Spleen (tissue), 7 donors: ENCODE measurements around the gene ATP23.

Experiments used
- CTCF ChIP-seq, 11 experiments: fragments of 200-600 bp in 7 of 11; fragments of 450-650 bp in 4 of 11; sonication (generic) in 4 of 11; IDR thresholded peaks in 8 of 11; conservative IDR thresholded peaks in 3 of 11; 1 replicate in 7 of 11; 2 replicates in 4 of 11; pipeline versions ENCODE4 v1.4.0 to v1.8.0; 2016 to 2021; ENCODE audit warnings: antibody characterized with exemption in 11 of 11, inconsistent platforms in 4 of 11, mild to moderate bottlenecking in 1 of 11
- POLR2AphosphoS5 ChIP-seq, 3 donors: sonication (generic); formaldehyde crosslinking; IDR thresholded peaks; one replicate each; pipeline ENCODE4 v1.5.1; 2017; ENCODE audit warnings: antibody characterized with exemption in 3 of 3
- donor health status: DM: no; HTN: no; CAD: no; lungs with moderate emphysema.
- donor health status: DM: no; HTN: no; CAD: no.
- donor health status: DM: no; HTN: no; CAD: no.

DNA sequence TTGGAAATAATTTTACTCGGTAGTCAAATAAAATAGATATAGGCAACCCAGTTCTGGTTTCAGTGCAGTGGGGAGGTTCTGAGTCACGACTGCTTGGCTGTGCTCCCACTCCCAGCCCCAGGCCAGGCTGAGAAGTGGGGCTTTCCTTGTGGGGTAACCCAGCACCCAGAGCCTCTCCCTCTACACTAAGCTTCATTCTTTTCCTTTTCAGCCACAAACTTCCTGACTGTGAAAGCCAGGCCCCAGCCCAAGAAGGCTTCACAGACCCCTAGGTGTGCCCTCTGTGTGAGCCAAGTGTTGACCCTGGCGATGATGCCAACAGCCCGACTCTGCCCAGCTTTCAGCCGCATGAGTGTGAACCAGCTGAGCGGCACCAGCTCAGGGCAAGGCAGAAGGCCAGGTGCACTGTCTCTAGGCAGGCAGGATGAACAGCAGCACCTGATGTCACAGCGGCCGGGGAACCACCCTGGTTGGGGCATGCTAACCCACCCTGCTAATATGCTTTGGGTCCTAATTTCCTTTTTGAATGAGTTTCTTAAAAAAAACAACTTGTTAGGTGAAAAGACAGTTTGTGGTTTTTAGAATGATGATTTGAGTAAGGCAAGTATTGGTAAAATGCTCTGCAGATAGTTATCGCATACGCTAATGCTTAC lies 42.2 kb upstream of the ATP23 start:
- peak; percentile 49 to 71 (median 63) for TF ChIP-seq POLR2AphosphoS5 (IDR thresholded peaks at IDR 0.05)
- TF ChIP-seq CTCF (IDR thresholded peaks at IDR 0.05 in 8 of 11, conservative IDR thresholded peaks at IDR 0.05 in 3 of 11) = no peak
